ENCODE measurements around the gene ANAPC15. TPM values are rescaled to one million over a fixed set of nuclear protein-coding genes. Genes with fewer than 3 reads are reported as not detected.

Gene ANAPC15
- total and polyA plus RNA-seq, 9 of the 15 experiments (the other 6 are each of a cell fraction or from before 2014, with no cell fraction given), result 53.0 to 254 (median 75.7) TPM

- TF ChIP-seq TFAP4 (CRISPR knock-in tag; IDR thresholded peaks at IDR 0.05; ENCODE audit: borderline replicate concordance), result no peak
- TF ChIP-seq ZNF583 (CRISPR knock-in tag; IDR thresholded peaks at IDR 0.05), result no peak
- TF ChIP-seq CTCFL (IDR thresholded peaks at IDR 0.05; ENCODE audit: borderline replicate concordance, insufficient read depth, low read depth, low read length, poor library complexity, severe bottlenecking), result peak; percentile 24
- TF ChIP-seq NCOA6 (IDR thresholded peaks at IDR 0.05), result no peak
- TF ChIP-seq HMBOX1 (IDR thresholded peaks at IDR 0.05), result peak; percentile 36; the same call in 1 of the 2 replicates
- peak; percentile 45; the same call in 1 of the 2 replicates for TF ChIP-seq CBFB (CRISPR knock-in tag; IDR thresholded peaks at IDR 0.05)
- TF ChIP-seq TARDBP (IDR thresholded peaks at IDR 0.05), result no peak
- 0 out of 2 replicates have a peak, but pooled peaks have one; percentile 32 for TF ChIP-seq CREM (IDR thresholded peaks at IDR 0.05; ENCODE audit: low read depth)
Observed at GRCh38 chr11:72091292-72091691, 21.2 kb downstream of the ANAPC15 start (continued).
